HG03521 (cell line): Measurements from ENCODE around the gene ZFP57.
"Not testable (repeated sequence)": the region's sequence is repeated elsewhere in the genome, so short reads cannot be mapped to it uniquely, and the experiment has no call there.

Source experiments
- ATAC-seq: cut with Tn5 transposase; IDR thresholded peaks from one replicate; pipeline ENCODE4 v1.9.1; 2021; ENCODE audit warnings: mild to moderate bottlenecking, moderate library complexity; ENCODE audit not compliant: unreplicated experiment

The ZFP57 gene

DNA sequence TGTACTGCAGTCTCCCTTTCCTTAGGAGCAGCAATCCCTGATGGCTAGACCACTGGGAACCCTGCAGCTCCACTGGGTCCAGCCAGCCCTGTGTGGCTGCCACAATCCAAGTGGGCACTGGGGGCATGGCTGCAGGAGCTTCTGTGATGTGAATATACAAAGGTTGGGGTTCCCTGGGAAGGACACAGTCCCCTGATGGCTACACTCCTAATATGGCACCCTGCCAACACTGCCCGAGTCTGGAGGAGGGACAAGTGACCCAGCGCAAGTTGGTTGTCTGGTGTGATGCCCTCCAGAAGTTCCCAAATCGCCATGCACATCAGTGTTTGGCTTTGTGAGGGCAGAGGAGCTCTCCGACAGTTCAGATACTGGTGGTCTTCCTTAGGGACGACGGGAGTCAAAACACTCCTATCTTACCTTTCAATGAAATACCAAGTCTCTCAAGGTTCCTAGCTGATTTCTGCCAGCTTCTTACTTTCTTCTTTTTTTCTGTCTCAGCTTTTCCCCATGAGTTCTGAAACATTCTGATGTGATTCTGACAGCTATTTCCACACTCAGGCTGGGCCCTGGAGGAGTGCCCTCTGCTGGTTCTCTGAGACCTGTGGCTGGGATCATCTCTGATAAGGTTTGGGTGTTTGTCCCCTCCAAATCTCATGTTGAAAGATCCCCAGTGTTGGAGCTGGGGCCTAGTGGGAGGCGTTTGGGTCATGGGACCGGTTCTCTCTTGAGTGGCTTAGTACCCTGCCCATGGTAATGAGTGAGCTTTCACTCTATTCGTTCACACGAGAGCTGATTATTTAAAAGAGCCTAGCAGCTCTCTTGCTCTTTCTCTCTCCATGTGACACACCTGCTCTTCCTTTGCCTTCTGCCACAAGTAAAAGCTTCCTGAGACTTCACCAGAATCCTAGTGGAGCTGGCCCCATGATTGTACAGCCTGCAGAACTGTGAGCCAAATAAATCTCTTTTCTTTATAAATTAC lies 15.5 kb upstream of the ZFP57 start:
- ATAC-seq = no peak

GRCh38 chr6:29694637-29695036 lies 13.7 kb upstream of the ZFP57 start:
- ATAC-seq = no peak

- no peak for ATAC-seq
These were observed 4.9 kb upstream of the ZFP57 start for GRCh38 chr6:29685718-29686326.

- ATAC-seq = no peak
These were observed 859 bp upstream of the ZFP57 start for GRCh38 chr6:29681811-29682210.

DNA sequence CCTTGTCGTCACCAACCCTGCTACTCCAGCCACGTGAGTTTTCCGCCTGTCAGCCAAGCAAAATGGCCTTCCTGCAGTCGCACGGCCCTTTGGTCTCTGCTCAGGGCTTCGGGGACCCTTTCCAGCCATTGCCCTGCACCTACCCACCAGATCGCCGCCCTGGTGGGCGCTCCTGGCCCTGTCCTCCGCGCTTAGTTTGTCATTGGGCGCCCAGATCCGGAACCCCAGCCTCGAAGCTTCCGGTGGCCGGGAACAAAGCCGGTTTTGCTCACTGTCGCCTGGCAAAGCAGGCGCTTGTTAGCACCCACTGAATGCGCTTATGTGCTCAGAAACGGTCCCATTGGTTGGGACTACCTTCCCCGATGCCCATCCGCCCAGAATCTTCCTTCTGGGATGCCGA lies 536 bp downstream of the ZFP57 start:
- no peak for ATAC-seq

GRCh38 chr6:29679962-29680361 lies 990 bp downstream of the ZFP57 start:
- ATAC-seq = no peak

GRCh38 chr6:29678114-29678513 lies 2.8 kb downstream of the ZFP57 start:
- ATAC-seq = no peak

GRCh38 chr6:29676981-29677601 lies 3.9 kb downstream of the ZFP57 start:
- ATAC-seq = no peak

DNA sequence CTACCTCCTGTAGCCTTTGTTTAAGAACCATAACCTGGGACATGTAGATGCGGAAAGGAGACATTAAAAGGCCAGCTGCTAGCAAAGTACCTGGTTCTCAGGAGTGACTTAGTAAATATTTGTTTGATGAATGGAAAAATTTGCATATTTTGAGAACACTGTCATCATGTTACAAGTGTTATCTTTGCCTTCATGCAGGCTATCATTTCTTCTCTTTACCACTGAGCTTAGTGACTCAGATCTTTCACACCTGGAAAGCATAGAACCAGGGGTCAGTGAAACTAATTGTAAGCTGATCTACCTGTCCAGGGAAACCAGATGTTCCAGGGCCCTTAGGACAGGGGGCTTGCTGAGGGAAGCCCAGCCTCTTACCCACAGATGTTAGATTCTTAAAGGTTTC lies 5.4 kb downstream of the ZFP57 start:
- ATAC-seq = no peak

GRCh38 chr6:29674008-29674407 lies 6.9 kb downstream of the ZFP57 start:
- no peak for ATAC-seq

GRCh38 chr6:29673161-29673560 lies 7.8 kb downstream of the ZFP57 start:
- no peak for ATAC-seq

DNA sequence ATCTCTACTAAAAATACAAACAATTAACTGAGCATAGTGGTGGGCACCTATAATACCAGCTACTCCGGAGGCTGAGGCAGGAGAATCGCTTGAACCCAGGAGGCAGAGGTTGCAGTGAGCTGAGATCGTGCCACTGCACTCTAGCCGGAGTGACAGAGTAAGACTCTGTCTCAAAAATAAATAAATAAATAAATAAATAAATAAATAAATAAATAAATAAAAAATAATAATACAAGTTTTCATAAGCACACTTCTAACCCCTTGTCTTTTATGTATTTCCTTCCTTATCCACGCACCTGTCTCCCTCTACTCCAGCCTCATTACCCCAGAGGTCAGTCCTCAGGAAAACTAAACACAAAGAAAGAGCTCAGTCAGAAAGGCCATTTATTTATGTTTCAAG lies 8.8 kb downstream of the ZFP57 start:
- not testable (repeated sequence) for ATAC-seq

- no peak for ATAC-seq
These were observed 9.9 kb downstream of the ZFP57 start for GRCh38 chr6:29671026-29671425.

DNA sequence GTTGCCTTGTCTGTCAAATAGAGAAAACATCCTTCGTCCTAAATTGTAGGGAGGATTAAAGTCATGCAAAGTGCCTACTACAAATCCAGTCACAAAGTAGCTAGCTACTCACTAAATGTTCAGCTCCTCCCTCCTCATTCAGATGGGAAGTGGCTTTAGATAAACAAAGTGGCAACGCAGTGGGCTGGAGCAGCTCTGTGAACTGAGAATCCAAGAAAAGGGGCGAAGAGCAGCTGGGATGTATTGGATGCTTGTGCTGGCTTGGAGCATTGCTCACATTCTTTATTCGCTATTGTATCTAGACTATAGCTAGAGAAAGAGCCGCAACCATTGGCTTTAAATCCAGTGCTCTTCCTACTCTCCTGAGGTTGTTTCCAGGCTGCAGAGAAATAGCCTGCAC lies 13.8 kb downstream of the ZFP57 start:
- ATAC-seq = no peak

DNA sequence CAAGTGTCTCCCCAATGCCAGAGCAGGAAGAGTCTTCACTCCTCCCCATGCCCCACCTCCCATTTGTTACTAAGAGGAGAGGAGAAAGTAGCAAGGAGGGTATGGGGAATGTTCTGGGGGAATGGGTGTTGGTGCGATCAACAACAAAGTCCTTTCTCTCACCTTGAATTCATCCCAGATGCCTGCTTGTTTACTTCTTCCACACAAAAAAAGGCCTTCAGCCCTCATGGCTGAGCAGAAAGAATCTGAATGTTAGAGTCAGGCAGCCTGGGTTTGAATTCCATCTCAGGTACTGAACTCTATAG lies 14.2 kb downstream of the ZFP57 start:
- no peak for ATAC-seq

- ATAC-seq = no peak
These were observed 14.8 kb downstream of the ZFP57 start for GRCh38 chr6:29665942-29666825.

DNA sequence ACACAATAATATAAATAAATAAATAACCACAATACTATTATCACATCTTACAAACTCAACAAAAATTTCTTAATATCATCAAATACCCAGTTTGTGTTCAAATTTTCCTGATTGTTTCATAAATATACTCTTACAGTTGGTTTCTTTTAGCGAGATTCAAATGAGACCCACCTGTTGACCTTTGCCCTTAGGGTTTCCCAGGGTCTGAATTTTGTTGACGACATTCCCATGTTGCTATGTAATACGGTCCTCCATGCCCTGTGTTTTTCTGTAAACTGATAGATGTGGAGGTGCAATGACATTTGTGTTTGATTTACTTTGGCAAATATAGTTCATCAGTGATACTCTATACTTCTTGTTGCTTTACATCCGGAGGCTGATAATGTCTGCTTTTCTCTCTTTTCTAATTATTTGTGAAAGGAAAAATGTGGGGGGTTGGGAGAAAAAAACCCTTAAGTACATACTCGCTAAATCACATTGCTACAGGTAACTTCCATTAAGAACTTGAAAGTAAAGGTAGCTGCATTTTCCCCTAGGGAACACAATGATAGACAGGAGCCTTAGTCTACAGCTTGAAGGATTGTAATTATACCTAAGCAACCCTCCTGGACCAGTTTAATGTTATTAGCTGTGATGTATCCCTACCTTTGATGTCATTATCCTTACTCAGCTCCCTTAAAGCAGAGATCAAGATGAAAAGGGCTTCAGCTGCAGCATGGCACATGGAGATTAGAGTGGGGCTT lies 17.5 kb downstream of the ZFP57 start:
- no peak for ATAC-seq

DNA sequence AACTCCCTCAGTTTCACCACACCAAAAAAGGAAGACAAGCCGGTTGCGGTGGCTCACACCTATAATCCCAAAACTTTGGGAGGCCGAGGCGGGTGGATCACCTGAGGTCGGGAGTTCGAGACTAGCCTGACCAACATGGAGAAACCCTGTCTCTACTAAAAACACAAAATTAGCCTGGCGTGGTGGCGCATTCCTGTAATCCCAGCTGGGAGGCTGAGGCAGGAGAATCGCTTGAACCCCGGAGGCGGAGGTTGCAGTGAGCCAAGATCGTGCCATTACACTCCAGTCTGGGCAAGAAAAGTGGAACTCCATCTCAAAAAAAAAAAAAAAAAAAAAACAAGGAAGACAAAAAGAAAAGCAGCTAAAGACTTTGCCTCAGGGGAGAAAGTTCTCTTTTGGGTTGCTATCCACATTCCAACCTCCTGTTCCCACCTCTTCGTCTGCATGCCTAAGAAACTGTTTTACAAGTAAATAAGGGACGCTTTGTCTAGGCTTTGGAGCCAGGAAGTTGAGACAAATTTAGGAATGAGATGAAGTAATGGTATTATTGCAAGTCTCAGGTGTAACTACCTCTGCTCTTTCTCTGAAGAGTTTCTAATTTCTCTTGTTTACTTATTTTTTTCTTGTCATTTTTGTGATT lies 19.3 kb downstream of the ZFP57 start:
- ATAC-seq = not testable (repeated sequence)

- no peak for ATAC-seq
These were observed 19.9 kb downstream of the ZFP57 start for GRCh38 chr6:29661071-29661470.

GRCh38 chr6:29656798-29657197 lies 24.2 kb downstream of the ZFP57 start, which contains the start of gene MOG:
MOG (plus strand) TSS chr6:29657092; CDS start chr6:29657210, 118 bp downstream.
- no peak for ATAC-seq
